Panc1 (cell line): Measurements from ENCODE around the gene SLC32A1. TPM values are rescaled to one million over a fixed set of nuclear protein-coding genes. Genes with fewer than 3 reads are reported as not detected.

Experiments used
- ATAC-seq: fragments of 200-7000 bp; cut with Tn5 transposase; 2 replicates; pipeline ENCODE4 v1.9.1; 2020; ENCODE audit warnings: mild to moderate bottlenecking, moderate library complexity
- BruUV-seq: library from RNA; stranded (reverse); fragments of 400-500 nt; replicated peaks from 2 replicates; lab custom pipeline; 2021; lab: Mats Ljungman, UMichigan
- CTCF ChIA-PET: fragments of 300-600 bp; sonication (Branson Sonifier 250); formaldehyde crosslinking; loops from one replicate; lab custom pipeline; 2022; ENCODE audit warnings: antibody characterized with exemption; lab: Charles Lee
- POLR2A ChIA-PET: fragments of 300-600 bp; sonication (Branson Sonifier 250); formaldehyde crosslinking; loops from one replicate; lab custom pipeline; 2022; ENCODE audit warnings: antibody characterized with exemption; lab: Charles Lee
- DNase-seq: peaks from one replicate; pipeline ENCODE4 v3.0.0-alpha.2; 2010; ENCODE audit warnings: low read depth, low spot score
- H3K27ac ChIP-seq: 2 replicates; pipeline ENCODE4 v1.5.1; 2011; ENCODE audit warnings: mild to moderate bottlenecking, low read length, inconsistent platforms
- H3K27me3 ChIP-seq: fragments of 200-500 bp; sonication (Bioruptor generic); 2 replicates; pipeline ENCODE4 v1.6.0; 2014; ENCODE audit warnings: low read length, inconsistent platforms; ENCODE audit not compliant: control insufficient read depth, insufficient read depth
- H3K36me3 ChIP-seq: fragments of 200-500 bp; sonication (Bioruptor generic); 2 replicates; pipeline ENCODE4 v1.5.1; 2014; ENCODE audit warnings: inconsistent platforms, mild to moderate bottlenecking, low read length, moderate library complexity; ENCODE audit not compliant: control insufficient read depth, insufficient read depth
- H3K4me1 ChIP-seq: 2 replicates; pipeline ENCODE4 v1.5.1; 2011; ENCODE audit warnings: inconsistent platforms, mild to moderate bottlenecking, low read length, moderate library complexity; ENCODE audit not compliant: control insufficient read depth, insufficient read depth
- H3K4me3 ChIP-seq, 2 experiments: 2 replicates each; pipeline ENCODE4 v1.5.1; 2011 to 2012; ENCODE audit warnings: low read depth in 2 of 2, low read length in 2 of 2, mild to moderate bottlenecking in 2 of 2, inconsistent platforms in 1 of 2, moderate library complexity in 1 of 2
- H3K9me3 ChIP-seq: fragments of 200-500 bp; sonication (Bioruptor generic); 2 replicates; pipeline ENCODE4 v1.5.1; 2014; ENCODE audit warnings: low read depth, mild to moderate bottlenecking, inconsistent platforms, low read length, moderate library complexity; ENCODE audit not compliant: control insufficient read depth, insufficient read depth
- CTCF ChIP-seq: fragments of 450-650 bp; IDR thresholded peaks from 2 replicates; pipeline ENCODE4 v1.5.1; 2017; ENCODE audit warnings: mild to moderate bottlenecking
- POLR2AphosphoS5 ChIP-seq: IDR thresholded peaks from 2 replicates; pipeline ENCODE4 v1.6.1; 2012; ENCODE audit warnings: mild to moderate bottlenecking, low read depth, low read length, moderate library complexity
- REST ChIP-seq, 2 experiments: IDR thresholded peaks; 2 replicates each; pipeline ENCODE4 v1.6.1; 2011 to 2012; ENCODE audit warnings: low read depth in 2 of 2, control low read depth in 1 of 2, low read length in 1 of 2, mild to moderate bottlenecking in 1 of 2, moderate library complexity in 1 of 2; ENCODE audit not compliant: insufficient read depth in 1 of 2
- SIN3A ChIP-seq: IDR thresholded peaks from 2 replicates; pipeline ENCODE4 v1.6.1; 2012; ENCODE audit warnings: low read depth, mild to moderate bottlenecking, low read length, moderate library complexity, borderline replicate concordance; ENCODE audit not compliant: insufficient read depth
- TCF7L2 ChIP-seq: IDR thresholded peaks from 2 replicates; pipeline ENCODE4 v1.6.1; 2011; ENCODE audit warnings: mild to moderate bottlenecking, low read depth, low read length, inconsistent platforms
- in situ Hi-C: cut with HindIII; loops from 2 replicates; pipeline ENCODE4 v1.10.0; 2016; ENCODE audit warnings: low sequenced_read_pairs, low pct_unique_long_range_greater_than_20kb
- intact Hi-C: fragments of 100-400 bp; cut with micrococcal nuclease; formaldehyde crosslinking; loops from one replicate; pipeline ENCODE4 v1.10.0; 2022; ENCODE audit not compliant: unreplicated experiment
- total RNA-seq: library from RNA; stranded (reverse); gene quantifications from one replicate; pipeline ENCODE4 v1.2.1, GENCODE V29; 2021; ENCODE audit not compliant: unreplicated experiment

SLC32A1 gene
- total RNA-seq, 1 experiment from 2014 or later: not detected

- no peaks in the 10 kb centered on the region for H3K9me3 ChIP-seq
- no TSS peak for BruUV-seq
- H3K4me3 ChIP-seq: no peak overlapping the region
- intact Hi-C loops (no loop called here), in situ Hi-C loops (no loop called here)
- H3K27ac ChIP-seq: no peak overlapping the region
- no peak for DNase-seq
- peaks cover 19% of the 10 kb centered on the region for H3K27me3 ChIP-seq
- ChIA-PET CTCF (no interaction called here), POLR2A (no interaction called here)
- H3K36me3 ChIP-seq: no peaks in the 10 kb centered on the region
- H3K4me1 ChIP-seq: no peaks in the 10 kb centered on the region
- ATAC-seq: no peak
- TF ChIP-seq SIN3A (no peak), TCF7L2 (no peak), REST (IDR thresholded peaks at IDR 0.05; ENCODE audit: insufficient read depth in 1 of 2, low read depth in 2 of 2, low read length in 1 of 2) (no peak), CTCF (no peak), POLR2AphosphoS5 (no peak)
Measured at GRCh38 chr20:38714308-38714707, 10.0 kb upstream of the SLC32A1 start.

GRCh38 chr20:38715646-38716045 is 8.6 kb upstream of the SLC32A1 start:
- Histone ChIP-seq H3K27ac (no peak overlapping the region), H3K4me3 (no peak overlapping the region), H3K36me3 (no peaks in the 10 kb centered on the region), H3K4me1 (no peaks in the 10 kb centered on the region), H3K27me3 (peaks cover 19% of the 10 kb centered on the region), H3K9me3 (no peaks in the 10 kb centered on the region)
- ChIA-PET CTCF (no interaction called here), POLR2A (no interaction called here)
- no TSS peak for BruUV-seq
- in situ Hi-C loops (no loop called here), intact Hi-C loops (no loop called here)
- ATAC-seq: no peak
- TF ChIP-seq TCF7L2 (no peak), CTCF (no peak), POLR2AphosphoS5 (no peak), SIN3A (no peak), REST (IDR thresholded peaks at IDR 0.05; ENCODE audit: insufficient read depth in 1 of 2, low read depth in 2 of 2, low read length in 1 of 2) (no peak)
- DNase-seq: no peak
